HG03354 (cell line): ENCODE results near the gene WDR70.
"Not testable (repeated sequence)": the region's sequence is repeated elsewhere in the genome, so short reads cannot be mapped to it uniquely, and the experiment has no call there.

Source experiments
- ATAC-seq: cut with Tn5 transposase; IDR thresholded peaks from one replicate; pipeline ENCODE4 v1.9.1; 2021; ENCODE audit warnings: mild to moderate bottlenecking; ENCODE audit not compliant: unreplicated experiment, poor library complexity, severe bottlenecking

The WDR70 gene

GRCh38 chr5:37451991-37452390 is 72.9 kb downstream of the WDR70 start:
- ATAC-seq: not testable (repeated sequence)

DNA sequence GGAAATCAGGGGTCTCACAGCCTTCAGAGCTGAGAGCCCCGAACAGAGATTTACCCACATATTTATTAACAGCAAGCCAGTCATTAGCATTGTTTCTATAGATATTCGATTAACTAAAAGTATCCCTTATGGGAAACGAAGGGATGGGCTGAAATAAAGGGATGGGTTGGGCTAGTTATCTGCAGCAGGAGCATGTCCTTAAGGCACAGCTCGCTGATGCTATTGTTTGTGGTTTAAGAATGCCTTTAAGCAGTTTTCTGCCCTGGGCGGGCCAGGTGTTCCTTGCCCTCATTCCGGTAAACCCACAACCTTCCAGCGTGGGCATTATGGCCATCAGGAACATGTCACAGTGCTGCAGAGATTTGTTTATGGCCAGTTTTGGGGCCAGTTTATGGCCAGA is 74.1 kb downstream of the WDR70 start:
- ATAC-seq: not testable (repeated sequence)

DNA sequence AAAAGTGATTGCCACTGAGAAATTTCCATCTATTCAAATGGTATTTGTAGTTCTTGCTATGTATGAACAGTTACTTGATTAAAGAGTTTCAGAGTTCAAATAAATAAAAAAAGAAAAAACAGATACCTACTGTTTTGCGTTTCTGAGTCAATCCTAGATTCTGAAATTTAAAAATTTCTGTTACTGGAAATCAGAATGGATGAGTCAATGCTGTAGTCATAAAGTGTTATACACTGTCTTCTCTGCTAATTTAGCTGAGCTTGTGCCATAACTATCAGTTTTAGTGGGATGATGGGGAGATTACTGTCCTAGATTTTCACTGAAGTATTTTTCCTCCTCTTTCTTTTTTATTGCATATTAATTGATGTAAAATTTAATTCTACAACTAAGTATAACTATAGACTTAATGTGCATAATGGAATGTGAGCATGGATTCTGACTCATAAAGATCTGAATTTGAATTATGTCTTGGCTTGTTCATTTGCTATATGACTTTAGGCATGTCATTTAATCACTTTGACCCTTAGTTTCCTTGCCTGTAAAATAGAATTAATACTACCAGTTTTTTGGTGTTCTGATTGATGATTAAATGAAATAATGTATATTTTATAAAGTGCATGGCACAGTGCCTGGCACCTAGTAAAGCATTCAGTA is 75.4 kb downstream of the WDR70 start:
- not testable (repeated sequence) for ATAC-seq

GRCh38 chr5:37463191-37464051 is 84.3 kb downstream of the WDR70 start:
- ATAC-seq: not testable (repeated sequence)

- not testable (repeated sequence) for ATAC-seq
Measured at GRCh38 chr5:37464581-37464980, 85.5 kb downstream of the WDR70 start.

DNA sequence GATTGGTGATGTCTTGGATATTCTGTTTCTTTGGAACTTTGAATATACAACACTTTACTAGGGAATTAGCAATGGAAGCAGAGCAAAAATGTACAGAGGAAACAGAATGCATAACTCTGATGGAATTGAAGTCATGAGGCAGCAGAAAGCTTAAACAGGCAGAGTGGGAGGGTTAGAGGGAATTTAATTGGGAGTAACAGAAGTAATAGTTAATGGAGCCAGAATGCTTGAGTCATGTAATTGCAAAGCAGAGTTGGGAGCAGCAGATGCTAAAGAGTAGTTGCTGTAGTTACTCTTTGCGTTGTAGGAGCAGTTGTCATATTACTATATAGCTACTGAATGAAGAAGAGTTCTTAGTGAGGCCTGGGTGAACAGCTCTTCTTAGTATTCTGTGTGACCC is 90.3 kb downstream of the WDR70 start:
- not testable (repeated sequence) for ATAC-seq

GRCh38 chr5:37471666-37472197 is 92.6 kb downstream of the WDR70 start:
- ATAC-seq: no peak

GRCh38 chr5:37477426-37477825 is 98.3 kb downstream of the WDR70 start:
- no peak for ATAC-seq

DNA sequence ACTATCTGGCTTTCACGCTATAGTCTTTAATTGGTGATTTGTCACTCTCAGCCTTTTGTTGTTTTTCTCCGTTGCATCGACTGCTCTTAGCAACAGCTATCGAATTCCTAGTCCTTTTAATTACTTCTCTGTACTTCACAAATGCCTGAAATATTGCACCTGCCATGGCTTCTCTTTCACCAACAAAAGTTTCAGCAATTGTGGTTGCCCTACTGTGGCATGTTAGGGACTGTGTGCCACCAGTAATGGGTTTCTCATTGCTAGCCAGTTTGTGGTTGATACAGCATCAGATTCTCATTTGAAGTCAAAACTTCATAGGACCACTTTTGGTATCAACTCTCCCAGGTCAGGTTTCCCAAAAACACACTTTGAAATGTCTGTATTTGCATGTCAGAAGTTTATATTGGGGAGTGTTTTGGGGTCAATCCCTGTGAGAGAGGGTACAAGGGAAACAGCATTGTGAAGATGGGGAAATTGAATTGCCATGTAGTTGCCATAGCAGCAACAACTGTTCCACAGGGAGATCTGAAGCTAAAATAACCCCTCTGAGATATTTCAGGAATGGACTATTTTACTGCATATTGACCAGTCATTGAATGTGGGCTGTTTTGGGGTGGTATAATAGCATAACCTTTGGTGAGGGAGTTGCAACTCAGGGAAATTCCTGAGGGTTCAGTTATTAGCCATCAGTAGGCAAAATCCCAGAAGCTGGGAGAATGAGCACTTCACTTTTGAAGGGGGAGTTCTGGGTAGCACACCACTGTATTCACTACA is 99.2 kb downstream of the WDR70 start:
- ATAC-seq: no peak

DNA sequence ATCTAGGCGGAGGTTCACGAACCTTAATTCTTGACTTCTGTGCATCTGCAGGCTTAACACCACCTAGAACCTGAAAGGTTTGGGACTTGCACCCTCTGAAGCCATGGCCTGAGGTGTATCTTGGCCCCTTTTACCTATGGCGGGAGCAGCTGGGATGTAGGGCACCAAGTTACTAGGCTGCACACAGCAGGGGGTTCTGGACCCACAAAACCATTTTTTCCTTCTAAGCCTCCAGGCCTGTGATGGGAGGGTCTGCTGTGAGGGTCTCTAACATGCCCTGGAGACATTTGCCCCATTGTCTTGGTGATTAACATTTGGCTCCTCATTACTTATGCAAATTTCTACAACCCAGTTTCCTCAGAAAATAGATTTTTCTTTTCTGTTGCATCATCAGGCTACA is 102.3 kb downstream of the WDR70 start:
- not testable (repeated sequence) for ATAC-seq

DNA sequence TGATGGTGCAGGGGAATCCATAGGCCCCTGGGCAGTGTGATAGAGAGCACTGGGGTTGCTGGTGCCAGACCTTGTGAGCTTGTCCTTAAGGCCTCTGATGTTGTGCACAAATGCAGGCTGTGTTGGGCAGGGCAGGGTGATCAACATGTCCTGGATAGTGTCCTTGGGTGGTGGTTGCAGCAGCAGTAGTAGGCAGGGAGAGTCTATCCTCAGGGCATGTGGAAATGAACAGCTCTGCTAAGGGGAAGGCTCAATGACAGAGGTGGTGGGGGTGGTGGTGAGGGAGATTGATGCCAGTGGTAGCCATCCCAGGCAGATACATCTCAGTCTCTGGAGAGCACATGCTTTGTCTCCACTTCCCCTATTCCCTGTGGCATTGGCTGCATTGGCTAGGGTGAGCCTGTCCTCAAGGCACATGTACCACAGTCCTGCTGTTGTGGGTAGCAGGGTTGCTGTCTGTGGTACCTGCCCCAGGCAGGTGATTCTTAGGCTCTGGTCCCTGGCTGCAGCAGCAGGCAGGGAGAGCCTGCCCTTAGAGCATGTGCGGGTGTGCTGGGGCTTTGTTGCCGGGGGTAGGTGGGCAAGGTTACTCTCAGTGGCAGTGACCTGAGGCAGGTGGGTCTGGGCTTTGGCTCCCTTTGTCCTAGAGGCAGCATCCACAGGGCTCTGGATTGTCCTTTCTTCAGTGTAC is 111.1 kb downstream of the WDR70 start:
- no peak for ATAC-seq

DNA sequence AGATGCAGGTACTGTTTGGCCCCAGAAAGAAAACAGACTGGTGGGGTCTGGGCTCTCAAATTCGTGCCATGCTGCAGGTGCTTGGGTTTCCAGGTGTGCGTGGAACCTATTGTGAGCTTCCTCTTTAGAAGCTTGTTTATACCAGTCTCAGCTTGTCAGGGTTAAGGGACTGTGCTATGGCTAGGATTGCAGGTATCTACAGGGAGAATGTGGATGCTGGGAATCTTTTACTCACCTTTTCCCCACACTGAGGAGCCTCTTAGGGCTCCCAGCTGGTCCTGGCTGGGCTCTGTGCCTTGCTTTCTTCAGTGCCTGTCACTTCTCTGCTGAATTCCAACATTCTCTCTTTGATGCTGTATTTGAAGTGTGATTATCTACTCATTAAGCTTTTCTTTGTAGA is 111.8 kb downstream of the WDR70 start:
- ATAC-seq: no peak

DNA sequence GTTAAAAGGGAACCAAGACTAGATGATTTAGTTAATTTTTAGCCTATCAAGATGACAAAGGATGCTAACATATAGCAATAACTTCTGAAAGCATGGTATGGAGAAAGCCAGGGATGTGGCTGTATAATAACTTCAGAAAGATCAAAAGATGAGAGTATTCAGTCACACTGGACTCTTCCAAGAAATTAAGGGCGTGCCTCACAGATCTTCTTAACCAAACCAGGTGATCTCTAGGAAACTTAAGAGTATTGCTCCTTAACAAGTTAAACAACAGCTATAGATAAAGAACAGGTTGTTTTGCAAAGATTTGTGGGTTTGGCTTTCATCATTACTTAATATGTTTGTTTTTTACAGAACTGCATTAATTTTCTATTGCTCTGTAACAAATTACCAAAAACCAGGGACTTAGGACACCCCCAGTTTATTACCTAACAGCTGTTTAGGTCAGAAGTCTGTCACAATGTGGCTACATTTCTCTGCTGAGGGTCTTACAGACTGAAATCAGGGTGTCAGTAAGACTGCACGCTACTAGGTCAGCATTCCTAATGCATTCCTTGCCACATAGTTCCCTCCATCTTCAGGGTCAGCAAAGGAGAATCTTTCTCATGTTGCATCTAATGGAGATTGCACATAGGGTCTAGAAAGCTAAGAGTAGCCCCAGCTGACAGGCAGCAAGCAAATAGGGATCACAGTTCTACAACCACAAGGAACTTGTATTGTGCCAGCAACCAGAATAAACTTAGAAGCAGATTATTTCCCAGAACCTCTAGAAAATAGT is 113.8 kb downstream of the WDR70 start:
- no peak for ATAC-seq

- ATAC-seq: no peak
Measured at GRCh38 chr5:37494756-37495155, 115.6 kb downstream of the WDR70 start.

GRCh38 chr5:37495210-37495609 is 116.1 kb downstream of the WDR70 start:
- ATAC-seq: no peak

GRCh38 chr5:37495668-37496347 is 116.7 kb downstream of the WDR70 start:
- ATAC-seq: no peak

DNA sequence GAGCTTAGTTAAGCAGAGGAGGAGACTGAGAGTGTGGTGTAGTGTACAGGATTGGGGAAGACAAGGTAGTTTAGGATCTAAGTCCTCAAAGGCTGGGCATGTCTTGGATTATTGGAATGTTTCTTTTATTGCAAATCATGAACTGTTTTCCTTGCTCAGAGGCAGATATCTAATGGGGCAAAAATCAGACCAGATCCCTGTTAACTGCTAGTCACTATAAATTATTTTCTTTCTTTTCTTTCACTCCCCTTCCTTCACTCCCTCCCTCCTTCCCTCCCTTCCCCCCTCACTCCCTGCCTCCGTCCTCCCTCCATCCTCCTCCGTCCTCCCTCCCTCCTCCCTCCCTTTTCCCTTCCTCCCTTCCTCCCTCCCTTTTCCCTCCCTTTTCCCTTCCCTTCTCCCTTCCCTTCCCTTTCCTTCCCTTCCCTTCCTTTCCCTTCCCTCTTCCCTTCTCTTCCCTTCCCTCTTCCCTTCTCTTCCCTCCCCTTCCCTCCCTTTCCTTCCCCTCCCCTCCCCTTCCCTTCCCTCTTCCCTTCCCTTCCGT is 117.9 kb downstream of the WDR70 start:
- ATAC-seq: no peak

- no peak for ATAC-seq
Measured at GRCh38 chr5:37501152-37501551, 122.0 kb downstream of the WDR70 start.
